Neural cell (in vitro differentiated cells): Measurements from ENCODE around the gene DYNLRB1. TPM values are rescaled to one million over a fixed set of nuclear protein-coding genes. Genes with fewer than 3 reads are reported as not detected.

Source experiments
- H2AFZ ChIP-seq: fragments of 200-600, 300-800 bp; sonication (generic), shearing (Covaris generic); 2 replicates; pipeline ENCODE4 v1.6.0; 2014; ENCODE audit warnings: low read depth, mild to moderate bottlenecking, antibody characterized with exemption, low read length, moderate library complexity
- H3F3A ChIP-seq: fragments of 200-600 bp; shearing (Covaris generic); 2 replicates; pipeline ENCODE4 v1.6.1; 2016; ENCODE audit warnings: mild to moderate bottlenecking, moderate library complexity, mixed read lengths, antibody characterized with exemption, low read length; ENCODE audit not compliant: insufficient read depth, poor library complexity, severe bottlenecking
- H3K27ac ChIP-seq: fragments of 200-600, 300-800 bp; sonication (generic), shearing (Covaris generic); 2 replicates; pipeline ENCODE4 v1.5.1; 2014; ENCODE audit warnings: mild to moderate bottlenecking, low read length, moderate library complexity
- H3K27me3 ChIP-seq: fragments of 300-800, 200-600 bp; sonication (generic), shearing (Covaris generic); 2 replicates; pipeline ENCODE4 v1.6.0; 2014; ENCODE audit warnings: mild to moderate bottlenecking, low read depth, low read length, moderate library complexity; ENCODE audit not compliant: insufficient read depth
- H3K36me3 ChIP-seq: fragments of 300-800, 200-600 bp; sonication (generic), shearing (Covaris generic); 2 replicates; pipeline ENCODE4 v1.5.1; 2014; ENCODE audit warnings: mild to moderate bottlenecking, antibody characterized with exemption, low read length, moderate library complexity; ENCODE audit not compliant: insufficient read depth
- H3K4me2 ChIP-seq: fragments of 300-800, 200-600 bp; sonication (generic), shearing (Covaris generic); 2 replicates; pipeline ENCODE4 v1.6.0; 2014; ENCODE audit warnings: mild to moderate bottlenecking, low read length
- H3K4me3 ChIP-seq: fragments of 300-800, 200-600 bp; sonication (generic), shearing (Covaris generic); 2 replicates; pipeline ENCODE4 v1.5.1; 2014; ENCODE audit warnings: mild to moderate bottlenecking, low read length, moderate library complexity
- H3K79me2 ChIP-seq: fragments of 200-600 bp; shearing (Covaris generic); replicated peaks from 2 replicates; pipeline ENCODE4 v1.6.0; 2014; ENCODE audit warnings: mild to moderate bottlenecking, low read length, moderate library complexity; ENCODE audit not compliant: insufficient read depth
- H3K9ac ChIP-seq: fragments of 300-800, 200-600 bp; sonication (generic), shearing (Covaris generic); 2 replicates; pipeline ENCODE4 v1.6.1; 2016; ENCODE audit warnings: mild to moderate bottlenecking, low read length, mixed read lengths
- H3K9me2 ChIP-seq: fragments of 200-600 bp; shearing (Covaris generic); 2 replicates; pipeline ENCODE4 v1.6.1; 2016; ENCODE audit warnings: mild to moderate bottlenecking, low read length, mixed read lengths; ENCODE audit not compliant: insufficient read depth
- H3K9me3 ChIP-seq: fragments of 200-600, 300-800 bp; sonication (generic), shearing (Covaris generic); 2 replicates; pipeline ENCODE4 v1.6.1; 2016; ENCODE audit warnings: mild to moderate bottlenecking, mixed run types, low read length, moderate library complexity, mixed read lengths
- H4K20me1 ChIP-seq: fragments of 200-600 bp; shearing (Covaris generic); 2 replicates; pipeline ENCODE4 v1.6.1; 2016; ENCODE audit warnings: mild to moderate bottlenecking, mixed run types; ENCODE audit not compliant: insufficient read depth
- CTCF ChIP-seq: fragments of 450-650 bp; IDR thresholded peaks from 2 replicates; pipeline ENCODE4 v1.5.1; 2014; ENCODE audit warnings: antibody characterized with exemption, mild to moderate bottlenecking, moderate library complexity; ENCODE audit not compliant: poor library complexity, severe bottlenecking
- EP300 ChIP-seq: fragments of 450-650 bp; conservative IDR thresholded peaks from 2 replicates; pipeline ENCODE4 v1.6.1; 2014; ENCODE audit warnings: antibody characterized with exemption, mild to moderate bottlenecking, moderate library complexity; ENCODE audit not compliant: poor library complexity, severe bottlenecking
- EZH2 ChIP-seq: fragments of 200-600, 300-800 bp; shearing (Covaris generic), sonication (generic); IDR thresholded peaks from 2 replicates; pipeline ENCODE4 v1.6.1; 2014; ENCODE audit warnings: antibody characterized with exemption, low read length, borderline replicate concordance, mild to moderate bottlenecking; ENCODE audit not compliant: insufficient read depth, poor library complexity, severe bottlenecking
- MXI1 ChIP-seq: fragments of 450-650 bp; conservative IDR thresholded peaks from 2 replicates; pipeline ENCODE4 v1.6.1; 2014; ENCODE audit warnings: antibody characterized with exemption, mild to moderate bottlenecking; ENCODE audit not compliant: poor library complexity, severe bottlenecking
- POLR2AphosphoS5 ChIP-seq: IDR thresholded peaks from 2 replicates; pipeline ENCODE4 v1.6.1; 2012
- RAD21 ChIP-seq: fragments of 450-650 bp; conservative IDR thresholded peaks from 2 replicates; pipeline ENCODE4 v1.6.1; 2014; ENCODE audit warnings: antibody characterized with exemption, mild to moderate bottlenecking, moderate library complexity
- REST ChIP-seq: IDR thresholded peaks from 2 replicates; pipeline ENCODE4 v1.6.1; 2012; ENCODE audit warnings: borderline replicate concordance
- SMC3 ChIP-seq: fragments of 450-650 bp; conservative IDR thresholded peaks from 2 replicates; pipeline ENCODE4 v1.6.1; 2014; ENCODE audit warnings: antibody characterized with exemption, mild to moderate bottlenecking, moderate library complexity; ENCODE audit not compliant: poor library complexity
- TAF1 ChIP-seq: IDR thresholded peaks from 2 replicates; pipeline ENCODE4 v1.6.1; 2012; ENCODE audit warnings: low read depth
- polyA plus RNA-seq: library from polyadenylated mRNA; depleted of rRNA; stranded (reverse); fragments of >200 nt; gene quantifications from 2 replicates; pipeline ENCODE4 v1.2.3, GENCODE V29; 2014

The DYNLRB1 gene
- polyA plus RNA-seq, 1 donor from 2014 or later, result 103 TPM

GRCh38 chr20:34579979-34580940 is 64.0 kb downstream of the DYNLRB1 start:
- Histone ChIP-seq H3K9me2 (no peaks in the 10 kb centered on the region), H3F3A (no peaks in the 10 kb centered on the region), H3K36me3 (no peaks in the 10 kb centered on the region), H3K4me2 (no peak overlapping the region), H3K27ac (no peak overlapping the region), H3K4me3 (no peak overlapping the region), H3K79me2 (no peaks in the 10 kb centered on the region), H3K9me3 (no peaks in the 10 kb centered on the region), H3K27me3 (no peaks in the 10 kb centered on the region), H2AFZ (no peak overlapping the region), H4K20me1 (no peaks in the 10 kb centered on the region), H3K9ac (no peak overlapping the region)
- TF ChIP-seq REST (no peak), SMC3 (no peak), POLR2AphosphoS5 (no peak), MXI1 (no peak), CTCF (no peak), EP300 (no peak), TAF1 (no peak), RAD21 (no peak), EZH2 (no peak)

GRCh38 chr20:34581341-34582184 is 65.3 kb downstream of the DYNLRB1 start:
- TF ChIP-seq TAF1 (no peak), REST (no peak)
- H3K79me2 ChIP-seq, result no peaks in the 10 kb centered on the region
- no peak overlapping the region for H3K9ac ChIP-seq
- H3K27me3 ChIP-seq, result no peaks in the 10 kb centered on the region
- H3K4me2 ChIP-seq, result no peak overlapping the region
- no peaks in the 10 kb centered on the region for H4K20me1 ChIP-seq
- H3K9me3 ChIP-seq, result no peaks in the 10 kb centered on the region
- no peaks in the 10 kb centered on the region for H3K36me3 ChIP-seq
- no peaks in the 10 kb centered on the region for H3K9me2 ChIP-seq
- no peak overlapping the region for H3K27ac ChIP-seq
- no peaks in the 10 kb centered on the region for H3F3A ChIP-seq
- no peak overlapping the region for H3K4me3 ChIP-seq
- no peak overlapping the region for H2AFZ ChIP-seq
